Measurements from ENCODE around the gene ELN.

- TF ChIP-seq CTCF (IDR thresholded peaks at IDR 0.05): no peak
- no peak for TF ChIP-seq POLR2AphosphoS5 (IDR thresholded peaks at IDR 0.05)
Measured at GRCh38 chr7:74032624-74033371, 4.8 kb downstream of the ELN start.
